Upper lobe of right lung (tissue), 1 donor: ENCODE measurements around the gene CXXC5. TPM values are rescaled to one million over a fixed set of nuclear protein-coding genes. Genes with fewer than 3 reads are reported as not detected.
"Not testable (repeated sequence)": the region's sequence is repeated elsewhere in the genome, so short reads cannot be mapped to it uniquely, and the experiment has no call there.

ENCODE experiments used
- ATAC-seq: fragments of 200-7000 bp; cut with Tn5 transposase; one replicate; pipeline ENCODE4 v1.9.1; 2020; ENCODE audit warnings: mild to moderate bottlenecking, moderate library complexity
- DNase-seq: peaks from one replicate; pipeline ENCODE4 v3.0.0-alpha.2; 2020
- H3K27ac ChIP-seq: fragments of 200-600 bp; one replicate; pipeline ENCODE4 v1.8.0; 2022
- H3K27me3 ChIP-seq: fragments of 200-600 bp; one replicate; pipeline ENCODE4 v1.8.0; 2022; ENCODE audit warnings: mild to moderate bottlenecking
- H3K36me3 ChIP-seq: fragments of 200-600 bp; one replicate; pipeline ENCODE4 v1.8.0; 2022
- H3K4me1 ChIP-seq: fragments of 200-600 bp; one replicate; pipeline ENCODE4 v1.8.0; 2022
- H3K4me3 ChIP-seq: fragments of 200-600 bp; one replicate; pipeline ENCODE4 v1.8.0; 2022; ENCODE audit warnings: mild to moderate bottlenecking
- H3K9me3 ChIP-seq: fragments of 200-600 bp; one replicate; pipeline ENCODE4 v1.8.0; 2022
- CTCF ChIP-seq: fragments of 200-600 bp; IDR thresholded peaks from one replicate; pipeline ENCODE4 v1.8.0; 2022; ENCODE audit warnings: antibody characterized with exemption
- intact Hi-C: fragments of 100-400 bp; cut with DNase I; formaldehyde crosslinking; loops from one replicate; pipeline ENCODE4 v1.11.0; 2022
- total RNA-seq: library from RNA; stranded (reverse); fragmentation: NEBNext Ultra II Directional; extraction: Animal tissue kit (Norgen Biotek cat#: 25700); gene quantifications from one replicate; pipeline ENCODE4 v1.2.1, GENCODE V29; 2021
- donor health status: DM: no; HTN: yes; CAD: no; lungs with severe emphysema.

Gene CXXC5
- total RNA-seq, 1 donor from 2014 or later = 30.6 TPM

DNA sequence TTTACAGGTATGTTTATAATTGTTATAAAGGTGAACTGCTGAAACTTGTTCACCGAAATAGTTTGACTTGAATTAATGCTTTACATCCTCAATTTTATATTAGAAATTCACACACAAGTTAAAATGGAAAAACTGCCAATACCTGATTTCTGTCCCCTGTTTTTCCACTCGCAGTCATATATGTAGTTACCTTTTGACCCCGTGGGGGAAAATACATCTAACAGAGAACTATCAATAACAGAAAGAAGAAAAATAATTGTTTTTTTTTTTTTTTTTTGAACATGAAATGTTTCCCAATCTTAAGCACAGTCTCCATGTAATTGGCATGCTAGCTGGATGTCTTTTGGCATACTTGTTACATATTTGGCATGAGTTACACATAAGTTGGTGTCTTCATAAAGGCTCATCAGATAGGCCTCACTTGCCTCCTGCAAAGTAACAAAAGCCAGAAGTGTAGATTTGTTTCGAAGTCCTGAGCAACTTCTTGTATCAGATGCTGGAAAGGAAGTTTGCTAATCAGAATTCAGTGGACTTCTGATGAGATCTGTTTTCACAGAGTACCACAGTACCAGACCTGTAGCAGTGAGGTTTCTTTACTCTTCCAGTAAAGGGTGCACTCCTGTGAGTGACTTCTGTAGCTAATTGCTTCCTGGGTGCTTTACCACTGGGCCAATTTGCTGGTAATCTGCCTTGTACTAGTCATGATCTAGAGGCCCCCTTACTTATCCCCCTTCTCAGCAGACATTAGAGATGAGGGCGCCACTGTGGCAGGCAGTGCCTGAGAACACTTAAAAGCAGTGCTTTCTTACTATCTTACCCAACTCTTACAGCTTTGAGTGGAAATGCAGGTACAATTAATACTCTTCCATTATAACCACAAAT lies 36.2 kb upstream of the CXXC5 start:
- no peak for DNase-seq
- no peaks in the 10 kb centered on the region for H3K27me3 ChIP-seq
- no peak overlapping the region for H3K27ac ChIP-seq
- ATAC-seq = no peak
- intact Hi-C loops = no loop called here
- no peaks in the 10 kb centered on the region for H3K4me1 ChIP-seq
- no peak for TF ChIP-seq CTCF
- peaks cover 37% of the 10 kb centered on the region for H3K36me3 ChIP-seq
- H3K9me3 ChIP-seq = no peaks in the 10 kb centered on the region
- H3K4me3 ChIP-seq = no peak overlapping the region

GRCh38 chr5:139619861-139620260 lies 28.3 kb upstream of the CXXC5 start:
- Histone ChIP-seq H3K4me3 (no peak overlapping the region), H3K36me3 (peaks cover 88% of the 10 kb centered on the region), H3K27me3 (no peaks in the 10 kb centered on the region), H3K27ac (no peak overlapping the region), H3K4me1 (no peaks in the 10 kb centered on the region), H3K9me3 (no peaks in the 10 kb centered on the region)
- no peak for TF ChIP-seq CTCF
- ATAC-seq (no peak), DNase-seq (no peak)
- intact Hi-C loops = no loop called here

GRCh38 chr5:139625398-139625797 lies 22.8 kb upstream of the CXXC5 start:
- H3K4me1 ChIP-seq, intact Hi-C loops, DNase-seq, H3K27me3 ChIP-seq, ATAC-seq, H3K4me3 ChIP-seq, H3K27ac ChIP-seq, H3K9me3 ChIP-seq: not testable (repeated sequence)
- peaks cover 84% of the 10 kb centered on the region for H3K36me3 ChIP-seq

GRCh38 chr5:139630855-139631254 lies 17.3 kb upstream of the CXXC5 start:
- no peak for TF ChIP-seq CTCF
- H3K27ac ChIP-seq = no peak overlapping the region
- ATAC-seq (no peak), DNase-seq (no peak)
- H3K4me3 ChIP-seq = no peak overlapping the region
- H3K9me3 ChIP-seq = no peaks in the 10 kb centered on the region
- H3K4me1 ChIP-seq = peaks cover 6% of the 10 kb centered on the region
- no peaks in the 10 kb centered on the region for H3K27me3 ChIP-seq
- H3K36me3 ChIP-seq = peaks cover 51% of the 10 kb centered on the region
- intact Hi-C loops = loop anchor here (5.0 to 10.0 kb wide), 2 partner anchors 64 to 136 kb away; no protein-coding TSS in a partner anchor

- no peak for TF ChIP-seq CTCF
- peaks cover 43% of the 10 kb centered on the region for H3K36me3 ChIP-seq
- no peak overlapping the region for H3K27ac ChIP-seq
- ATAC-seq (no peak), DNase-seq (no peak)
- no peaks in the 10 kb centered on the region for H3K9me3 ChIP-seq
- intact Hi-C loops = loop anchor here (2.0 to 10.0 kb wide), 3 partner anchors 35 to 136 kb away; no protein-coding TSS in a partner anchor
- H3K4me3 ChIP-seq = no peak overlapping the region
- H3K27me3 ChIP-seq = no peaks in the 10 kb centered on the region
- H3K4me1 ChIP-seq = peaks cover 14% of the 10 kb centered on the region
These were observed 16.5 kb upstream of the CXXC5 start for GRCh38 chr5:139631520-139632165.
